HG03175 (cell line): ENCODE data around the gene BLID.

ENCODE experiments used
- ATAC-seq: cut with Tn5 transposase; IDR thresholded peaks from one replicate; pipeline ENCODE4 v1.9.1; 2021; ENCODE audit warnings: mild to moderate bottlenecking, moderate library complexity; ENCODE audit not compliant: unreplicated experiment

BLID gene

GRCh38 chr11:122085264-122085663 is 30.8 kb downstream of the BLID start:
- no peak for ATAC-seq

GRCh38 chr11:122082205-122082604 is 33.8 kb downstream of the BLID start:
- no peak for ATAC-seq

GRCh38 chr11:122081073-122081472 is 34.9 kb downstream of the BLID start:
- no peak for ATAC-seq

GRCh38 chr11:122077459-122077858 is 38.6 kb downstream of the BLID start:
- no peak for ATAC-seq

GRCh38 chr11:122076512-122077120 is 39.4 kb downstream of the BLID start:
- no peak for ATAC-seq

- no peak for ATAC-seq
Observed at GRCh38 chr11:122075016-122075415, 41.0 kb downstream of the BLID start.

GRCh38 chr11:122074022-122074421 is 42.0 kb downstream of the BLID start:
- ATAC-seq: no peak

GRCh38 chr11:122071709-122072202 is 44.3 kb downstream of the BLID start:
- ATAC-seq: no peak

GRCh38 chr11:122069707-122070360 is 46.2 kb downstream of the BLID start:
- ATAC-seq: no peak

- ATAC-seq: no peak
Observed at GRCh38 chr11:122068837-122069236, 47.2 kb downstream of the BLID start.

- ATAC-seq: no peak
Observed at GRCh38 chr11:122068141-122068540, 47.9 kb downstream of the BLID start.
